GM18867 (cell line): ENCODE measurements around the gene GRIK3.
"Not testable (repeated sequence)": the region's sequence is repeated elsewhere in the genome, so short reads cannot be mapped to it uniquely, and the experiment has no call there.

ENCODE experiments used
- ATAC-seq: cut with Tn5 transposase; IDR thresholded peaks from one replicate; pipeline ENCODE4 v1.9.1; 2021; ENCODE audit warnings: mild to moderate bottlenecking, moderate library complexity; ENCODE audit not compliant: unreplicated experiment

Gene GRIK3

GRCh38 chr1:37034121-37035013, at the start of gene GRIK3:
Gene GRIK3, minus strand, starts transcription at chr1:37034515. Its CDS starts 407 bp downstream, at chr1:37034108.
- no peak for ATAC-seq

- no peak for ATAC-seq
These were observed 49.7 kb upstream of the GRIK3 start for GRCh38 chr1:37084013-37084412.

DNA sequence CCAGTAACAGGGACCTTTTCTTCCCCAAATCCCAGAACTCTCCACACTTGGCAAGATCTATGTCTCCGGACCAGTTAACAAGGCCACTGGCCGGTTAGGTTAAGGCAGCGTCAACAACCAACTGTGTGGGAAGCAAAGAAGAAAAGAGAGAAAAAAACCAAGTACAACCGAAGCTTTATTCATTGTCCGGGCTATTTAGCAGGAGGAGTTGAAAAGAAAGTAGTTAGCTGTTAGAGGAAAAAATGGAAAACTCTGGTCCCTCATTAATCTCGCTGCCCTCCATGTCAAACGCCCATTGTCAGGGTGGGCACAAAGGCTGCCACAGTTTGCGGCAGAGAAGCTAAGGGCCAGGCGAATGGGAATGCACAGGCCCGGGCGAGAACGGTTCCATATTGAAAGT, 49.3 kb upstream of the GRIK3 start:
- ATAC-seq: no peak

- ATAC-seq: not testable (repeated sequence)
These were observed 46.1 kb upstream of the GRIK3 start for GRCh38 chr1:37080296-37080986.

GRCh38 chr1:37078866-37079265, 44.6 kb upstream of the GRIK3 start:
- ATAC-seq: no peak

DNA sequence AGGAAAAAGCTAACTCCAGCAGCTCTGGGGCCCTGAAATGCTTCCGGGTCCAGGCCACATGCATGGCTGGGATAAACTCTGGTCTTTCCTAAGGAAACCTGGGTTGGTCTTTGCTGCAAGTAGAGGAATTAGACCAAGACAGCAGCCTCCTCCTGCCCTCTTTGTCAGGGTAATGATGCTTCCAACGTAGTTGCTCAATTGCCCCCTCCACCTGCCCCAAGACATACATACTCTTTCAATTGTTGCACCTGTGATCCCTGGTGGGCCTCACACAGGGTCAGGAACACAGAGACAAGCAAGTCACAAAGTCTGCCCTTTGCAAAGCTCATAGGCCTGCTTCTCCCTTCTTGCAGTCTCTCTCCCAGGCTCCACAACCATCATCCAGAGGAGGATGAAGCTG, 41.9 kb upstream of the GRIK3 start:
- no peak for ATAC-seq

DNA sequence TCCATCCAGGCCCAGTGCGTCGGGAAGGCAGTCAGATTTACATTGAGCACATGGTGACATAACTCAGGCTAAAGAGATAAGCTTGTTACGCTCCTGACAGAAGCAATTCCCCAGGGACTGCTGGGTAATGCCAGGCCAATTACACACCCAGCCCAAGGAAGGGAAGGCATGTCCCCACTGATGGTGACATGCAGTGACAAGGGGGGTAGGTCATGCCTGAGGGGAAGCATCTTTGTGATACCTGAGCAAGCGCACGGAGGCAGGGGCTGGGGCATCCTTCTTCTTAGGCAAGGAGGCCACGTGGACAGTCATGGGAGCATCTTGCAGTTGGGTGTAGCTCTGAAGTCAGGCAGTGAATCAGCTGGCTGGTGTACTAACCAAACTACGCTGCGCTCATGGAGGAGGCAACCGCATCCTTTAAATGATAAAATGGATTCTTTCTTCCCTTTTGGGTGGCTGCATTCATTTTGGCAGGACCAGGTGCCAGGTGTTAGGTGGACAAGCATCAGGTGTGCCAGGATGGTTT, 39.6 kb upstream of the GRIK3 start:
- ATAC-seq: no peak

DNA sequence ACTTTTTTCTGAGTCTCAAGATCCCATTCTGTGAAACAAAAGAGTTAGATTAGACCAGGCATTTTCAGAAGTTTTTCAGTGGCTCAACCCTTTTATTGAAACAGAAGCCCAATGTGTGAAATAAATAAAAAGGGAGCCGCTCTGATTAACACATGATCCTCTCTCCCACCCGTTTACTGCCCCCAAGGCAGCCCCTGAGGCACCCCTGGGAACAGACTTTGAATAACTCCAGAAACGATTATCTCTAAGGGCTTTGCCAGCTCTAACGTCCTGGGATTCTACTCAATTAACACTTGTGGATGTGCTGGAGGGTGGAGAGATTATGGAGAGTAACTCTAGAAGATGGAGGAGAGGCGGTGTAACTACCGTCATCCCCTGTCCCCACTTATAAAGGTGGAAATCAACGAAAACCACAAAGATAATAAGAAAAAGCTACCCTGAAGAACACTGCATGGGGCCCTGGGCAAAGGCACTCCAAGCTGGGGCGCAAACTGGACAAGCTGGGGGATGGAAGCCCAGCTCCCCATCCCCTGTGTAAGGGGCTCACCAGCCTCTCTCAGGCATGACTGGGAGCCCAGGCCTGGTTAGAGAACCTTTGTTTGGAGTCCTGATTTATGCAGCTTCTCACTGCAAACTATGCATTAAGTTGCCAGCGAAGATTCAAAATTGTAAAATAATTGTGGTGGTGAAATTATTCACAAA, 39.0 kb upstream of the GRIK3 start:
- ATAC-seq: no peak

- ATAC-seq: no peak
These were observed 37.5 kb upstream of the GRIK3 start for GRCh38 chr1:37071829-37072228.

DNA sequence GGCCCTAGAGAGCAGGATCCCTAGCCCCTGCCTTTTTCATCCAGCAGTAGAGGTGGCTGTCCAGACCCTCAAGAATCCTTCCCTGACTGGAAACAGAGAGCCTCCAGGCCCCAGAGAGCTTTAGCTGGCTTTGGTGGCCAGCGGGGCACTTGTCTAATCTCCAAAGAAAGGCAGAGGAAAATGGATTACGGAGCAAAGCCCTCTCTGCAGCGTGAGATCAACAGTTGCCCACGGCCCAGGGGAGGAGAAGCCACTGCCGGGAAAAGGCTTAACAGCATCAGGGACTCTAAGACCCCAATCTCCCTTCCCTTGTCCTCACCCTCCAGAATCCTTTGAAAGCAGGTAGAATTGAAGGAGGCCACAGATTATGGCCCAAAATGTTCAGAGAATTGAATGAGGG, 35.8 kb upstream of the GRIK3 start:
- no peak for ATAC-seq

GRCh38 chr1:37069406-37069805, 35.1 kb upstream of the GRIK3 start:
- no peak for ATAC-seq

- no peak for ATAC-seq
These were observed 34.6 kb upstream of the GRIK3 start for GRCh38 chr1:37068897-37069296.

- no peak for ATAC-seq
These were observed 33.9 kb upstream of the GRIK3 start for GRCh38 chr1:37068260-37068659.

GRCh38 chr1:37064039-37064438, 29.7 kb upstream of the GRIK3 start:
- no peak for ATAC-seq

DNA sequence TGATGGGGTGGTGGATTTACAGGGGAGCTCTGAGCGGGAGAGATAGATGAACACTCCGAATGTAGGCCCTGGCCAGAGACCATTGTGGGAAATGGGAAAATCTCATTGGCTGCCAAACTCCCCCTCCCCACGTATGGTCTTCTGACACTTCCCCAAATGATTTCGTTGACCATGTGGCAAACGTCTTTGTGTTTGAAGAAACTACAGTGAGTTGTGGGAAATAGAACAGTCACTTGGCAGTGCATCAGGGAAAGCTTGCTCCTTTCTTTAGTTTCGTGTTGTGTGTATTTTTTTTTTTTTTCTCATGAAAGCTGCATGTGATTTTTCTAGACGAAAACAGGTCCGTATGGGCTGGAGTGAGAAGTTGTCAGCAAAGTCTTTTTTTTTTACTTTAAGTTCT, 25.0 kb upstream of the GRIK3 start:
- no peak for ATAC-seq

DNA sequence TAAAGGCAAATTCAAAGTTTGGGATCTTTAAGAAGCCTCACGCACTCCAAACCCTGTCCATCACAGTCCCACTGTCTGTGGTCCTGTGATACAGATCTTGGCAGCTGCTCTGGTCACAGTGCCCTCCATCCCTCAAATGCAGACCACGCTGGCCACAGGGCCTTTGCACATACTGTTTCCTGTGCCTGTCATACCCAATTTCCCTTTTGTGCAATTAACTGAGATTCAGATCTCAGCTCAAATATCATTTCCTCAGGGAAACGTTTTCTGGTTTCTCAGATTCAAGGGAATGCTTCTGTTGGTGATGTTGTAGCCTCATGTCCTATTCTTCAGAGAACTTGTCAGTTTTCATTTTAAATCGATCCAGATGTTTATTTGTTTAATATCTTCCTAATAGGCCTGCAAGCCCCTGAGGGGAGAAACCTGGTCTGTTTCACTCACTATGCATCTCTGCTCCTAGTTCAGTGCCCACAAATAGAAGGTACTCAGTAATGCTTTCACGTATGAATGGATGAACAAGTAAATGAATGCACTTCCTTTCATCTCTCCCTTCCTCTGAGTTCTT, 24.2 kb upstream of the GRIK3 start:
- ATAC-seq: no peak

DNA sequence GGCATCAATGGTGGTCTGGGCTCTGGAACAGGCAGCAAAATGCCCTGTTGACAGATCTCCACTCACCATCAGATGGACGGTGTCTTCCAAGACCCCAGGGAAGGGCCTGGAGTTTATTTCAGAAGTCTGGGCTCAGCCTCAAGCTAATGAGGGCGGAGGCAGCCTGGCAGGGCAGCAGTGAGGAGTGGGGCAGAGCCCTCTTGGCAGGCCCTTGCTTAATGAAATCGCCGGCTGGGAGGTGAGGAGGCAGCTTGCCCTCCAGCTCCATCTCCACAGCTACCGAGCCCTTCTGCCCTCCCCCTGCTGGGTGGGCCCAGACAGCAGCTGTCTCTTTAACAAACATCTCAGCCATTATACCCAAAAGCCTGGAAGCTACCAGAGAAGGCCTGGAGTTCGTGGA, 22.0 kb upstream of the GRIK3 start:
- no peak for ATAC-seq

- ATAC-seq: no peak
These were observed 21.3 kb upstream of the GRIK3 start for GRCh38 chr1:37055631-37056030.

GRCh38 chr1:37053173-37053572, 18.9 kb upstream of the GRIK3 start:
- ATAC-seq: no peak

- no peak for ATAC-seq
These were observed 17.8 kb upstream of the GRIK3 start for GRCh38 chr1:37052120-37052519.

DNA sequence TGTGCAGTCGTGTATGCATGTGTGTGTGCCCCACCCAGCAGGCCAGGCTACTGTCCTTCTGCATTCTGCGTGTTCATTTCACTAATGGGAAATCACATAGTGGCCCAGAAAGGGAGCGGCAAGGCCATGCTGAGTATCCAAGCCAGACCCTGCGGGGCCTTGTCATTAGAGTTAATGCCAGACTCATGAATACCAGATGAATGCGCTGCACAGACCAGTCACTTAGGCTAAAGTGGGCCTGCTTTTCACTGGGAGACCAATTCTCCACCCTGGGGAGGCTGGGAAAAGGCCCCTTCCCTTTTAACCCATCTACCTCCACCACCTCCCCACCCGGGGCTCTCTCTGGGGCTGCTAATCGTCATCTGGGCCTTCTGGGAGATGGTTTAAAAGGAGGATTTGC, 17.0 kb upstream of the GRIK3 start:
- ATAC-seq: no peak
